Nephron progenitor cell (in vitro differentiated cells): ENCODE results near the gene LRRC32.

Experiments
- DNase-seq: peaks from one replicate; pipeline ENCODE4 v3.0.0; 2021
- H3K27ac Mint-ChIP-seq: 2 replicates; pipeline ENCODE4 v1.8.0; 2021; ENCODE audit warnings: mild to moderate bottlenecking, moderate library complexity, mixed read lengths
- H3K27me3 Mint-ChIP-seq: 2 replicates; pipeline ENCODE4 v1.8.0; 2021; ENCODE audit warnings: mild to moderate bottlenecking, low read depth, mixed read lengths; ENCODE audit not compliant: poor library complexity
- H3K36me3 Mint-ChIP-seq: 2 replicates; pipeline ENCODE4 v1.8.0; 2021; ENCODE audit warnings: low read depth, mixed read lengths
- H3K4me1 Mint-ChIP-seq: 2 replicates; pipeline ENCODE4 v1.8.0; 2021; ENCODE audit warnings: mixed read lengths
- H3K4me3 Mint-ChIP-seq: 2 replicates; pipeline ENCODE4 v1.8.0; 2021; ENCODE audit warnings: mild to moderate bottlenecking, moderate library complexity, mixed read lengths
- H3K9me3 Mint-ChIP-seq: 2 replicates; pipeline ENCODE4 v1.8.0; 2021; ENCODE audit warnings: mild to moderate bottlenecking, moderate library complexity, mixed read lengths
- TF ChIP-seq, protein P1 (sequence below): fragments of 200-600 bp; sonication (generic); IDR thresholded peaks from 2 replicates; pipeline ENCODE4 v1.5.0; 2021; ENCODE audit warnings: antibody characterized with exemption

Gene LRRC32

DNA sequence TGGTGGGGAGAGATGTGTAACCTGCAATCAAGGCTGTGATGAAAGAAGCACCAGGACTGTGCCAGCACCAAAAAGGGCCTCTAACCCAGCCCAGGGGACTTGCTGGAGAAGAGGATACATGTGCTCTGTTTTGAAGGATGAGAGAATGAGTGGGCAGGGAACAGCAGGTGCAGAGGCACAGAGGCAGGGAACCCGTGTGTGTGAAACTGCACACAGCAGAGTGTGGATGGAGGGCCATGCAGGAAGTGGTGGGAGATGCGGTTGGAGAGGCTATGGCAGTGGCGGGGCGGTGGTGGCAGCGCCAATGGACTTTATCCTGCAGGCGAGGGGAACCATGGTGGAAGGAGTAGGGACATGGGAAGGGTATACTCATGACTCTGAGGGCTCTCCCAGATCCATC lies 25.2 kb upstream of the LRRC32 start:
- Mint-ChIP-seq H3K27ac (no peak overlapping the region), H3K4me3 (no peak overlapping the region), H3K27me3 (peaks cover 7% of the 10 kb centered on the region), H3K4me1 (peaks cover 38% of the 10 kb centered on the region), H3K36me3 (no peaks in the 10 kb centered on the region), H3K9me3 (no peaks in the 10 kb centered on the region)
- no peak for DNase-seq
- TF ChIP-seq, protein P1, sequence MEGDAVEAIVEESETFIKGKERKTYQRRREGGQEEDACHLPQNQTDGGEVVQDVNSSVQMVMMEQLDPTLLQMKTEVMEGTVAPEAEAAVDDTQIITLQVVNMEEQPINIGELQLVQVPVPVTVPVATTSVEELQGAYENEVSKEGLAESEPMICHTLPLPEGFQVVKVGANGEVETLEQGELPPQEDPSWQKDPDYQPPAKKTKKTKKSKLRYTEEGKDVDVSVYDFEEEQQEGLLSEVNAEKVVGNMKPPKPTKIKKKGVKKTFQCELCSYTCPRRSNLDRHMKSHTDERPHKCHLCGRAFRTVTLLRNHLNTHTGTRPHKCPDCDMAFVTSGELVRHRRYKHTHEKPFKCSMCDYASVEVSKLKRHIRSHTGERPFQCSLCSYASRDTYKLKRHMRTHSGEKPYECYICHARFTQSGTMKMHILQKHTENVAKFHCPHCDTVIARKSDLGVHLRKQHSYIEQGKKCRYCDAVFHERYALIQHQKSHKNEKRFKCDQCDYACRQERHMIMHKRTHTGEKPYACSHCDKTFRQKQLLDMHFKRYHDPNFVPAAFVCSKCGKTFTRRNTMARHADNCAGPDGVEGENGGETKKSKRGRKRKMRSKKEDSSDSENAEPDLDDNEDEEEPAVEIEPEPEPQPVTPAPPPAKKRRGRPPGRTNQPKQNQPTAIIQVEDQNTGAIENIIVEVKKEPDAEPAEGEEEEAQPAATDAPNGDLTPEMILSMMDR, result no peak

DNA sequence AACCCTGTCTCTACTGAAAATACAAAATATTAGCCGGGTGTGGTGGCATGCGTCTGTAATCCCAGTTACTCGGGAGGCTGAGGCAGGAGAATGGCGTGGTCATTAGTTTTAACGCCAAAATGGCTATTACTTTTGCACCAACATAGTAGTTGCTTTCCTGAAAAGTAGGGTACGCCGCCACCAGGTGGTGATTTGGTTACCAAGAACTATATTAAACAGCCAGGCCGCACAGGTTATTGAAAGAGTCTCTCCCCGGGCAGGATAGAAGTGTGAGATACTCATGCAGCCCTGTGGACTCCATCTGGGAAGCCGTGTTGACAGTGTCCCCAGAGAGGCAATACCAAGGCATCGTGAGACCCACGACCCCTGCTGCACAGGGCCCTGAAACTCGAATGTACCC lies 24.6 kb upstream of the LRRC32 start:
- no peak overlapping the region for H3K27ac Mint-ChIP-seq
- H3K4me1 Mint-ChIP-seq, result peaks cover 38% of the 10 kb centered on the region
- no peak overlapping the region for H3K4me3 Mint-ChIP-seq
- DNase-seq, result no peak
- peaks cover 7% of the 10 kb centered on the region for H3K27me3 Mint-ChIP-seq
- TF ChIP-seq, protein P1, result no peak
- no peaks in the 10 kb centered on the region for H3K36me3 Mint-ChIP-seq
- H3K9me3 Mint-ChIP-seq, result no peaks in the 10 kb centered on the region

DNA sequence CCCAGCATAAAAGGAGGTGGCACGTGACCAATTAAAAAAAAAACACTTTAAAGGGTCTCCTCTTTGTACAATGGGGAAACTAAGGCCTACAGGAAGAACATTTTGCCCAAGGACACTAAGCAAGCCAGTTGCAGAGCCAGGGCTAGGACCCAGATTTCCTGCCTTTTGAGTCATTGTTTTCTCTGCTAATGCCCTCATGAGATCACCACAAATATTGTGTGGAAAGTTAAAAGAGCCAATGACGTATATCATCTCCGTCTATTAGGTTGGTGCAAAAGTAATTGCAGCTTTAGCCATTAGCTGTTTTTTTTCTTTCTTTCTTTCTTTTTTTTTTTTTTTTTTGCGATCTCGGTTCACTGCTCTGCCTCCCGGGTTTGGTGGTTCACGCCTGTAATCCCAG lies 24.1 kb upstream of the LRRC32 start:
- Mint-ChIP-seq H3K4me1 (peaks cover 38% of the 10 kb centered on the region), H3K9me3 (no peaks in the 10 kb centered on the region), H3K27me3 (peaks cover 7% of the 10 kb centered on the region), H3K4me3 (no peak overlapping the region), H3K36me3 (no peaks in the 10 kb centered on the region), H3K27ac (no peak overlapping the region)
- TF ChIP-seq, protein P1, result no peak
- no peak for DNase-seq

DNA sequence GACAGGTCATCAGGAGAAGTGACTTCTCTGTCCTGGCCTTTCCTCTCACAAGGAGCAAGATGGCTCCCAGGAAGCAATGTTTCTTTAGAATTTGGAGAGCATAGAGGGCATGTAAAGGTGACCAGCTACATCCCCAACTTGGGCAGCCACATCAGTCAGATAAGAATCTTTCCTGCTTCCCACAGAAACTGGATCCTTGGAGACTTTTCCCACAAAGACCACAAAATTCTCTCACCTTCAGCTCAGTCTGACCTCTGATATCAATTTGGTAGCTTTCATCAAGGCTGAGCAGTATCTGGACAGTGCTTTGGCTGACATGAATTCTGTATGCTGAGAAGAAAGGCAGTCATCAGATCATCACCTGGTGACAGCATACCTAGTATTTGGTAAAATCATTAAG lies 23.3 kb upstream of the LRRC32 start:
- Mint-ChIP-seq H3K36me3 (no peaks in the 10 kb centered on the region), H3K9me3 (no peaks in the 10 kb centered on the region), H3K27me3 (peaks cover 4% of the 10 kb centered on the region), H3K27ac (no peak overlapping the region), H3K4me3 (no peak overlapping the region), H3K4me1 (peaks cover 38% of the 10 kb centered on the region)
- TF ChIP-seq, protein P1, result no peak
- no peak for DNase-seq

DNA sequence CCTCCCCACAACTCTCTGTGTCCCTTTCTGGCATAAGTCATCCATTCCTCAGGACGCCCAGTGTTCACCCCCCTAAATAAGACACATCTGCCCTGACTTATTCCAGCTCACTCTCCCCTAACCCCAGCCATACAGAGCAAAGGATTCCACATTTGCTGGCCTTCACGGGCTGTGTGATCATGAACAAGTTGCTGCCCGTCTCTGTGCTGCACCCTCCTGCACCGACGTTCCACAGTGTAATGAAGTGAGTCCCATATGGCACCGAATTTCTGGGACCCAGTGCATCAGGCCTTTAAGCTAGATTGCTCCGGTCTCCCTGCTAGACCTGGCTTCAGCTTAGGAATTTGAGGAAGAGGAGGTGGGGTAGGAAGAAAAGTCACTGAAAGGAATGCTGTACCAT lies 22.4 kb upstream of the LRRC32 start:
- DNase-seq, result no peak
- H3K9me3 Mint-ChIP-seq, result no peaks in the 10 kb centered on the region
- H3K4me3 Mint-ChIP-seq, result no peak overlapping the region
- H3K27me3 Mint-ChIP-seq, result peaks cover 5% of the 10 kb centered on the region
- H3K27ac Mint-ChIP-seq, result no peak overlapping the region
- H3K4me1 Mint-ChIP-seq, result peaks cover 38% of the 10 kb centered on the region
- no peaks in the 10 kb centered on the region for H3K36me3 Mint-ChIP-seq
- TF ChIP-seq, protein P1, result no peak

DNA sequence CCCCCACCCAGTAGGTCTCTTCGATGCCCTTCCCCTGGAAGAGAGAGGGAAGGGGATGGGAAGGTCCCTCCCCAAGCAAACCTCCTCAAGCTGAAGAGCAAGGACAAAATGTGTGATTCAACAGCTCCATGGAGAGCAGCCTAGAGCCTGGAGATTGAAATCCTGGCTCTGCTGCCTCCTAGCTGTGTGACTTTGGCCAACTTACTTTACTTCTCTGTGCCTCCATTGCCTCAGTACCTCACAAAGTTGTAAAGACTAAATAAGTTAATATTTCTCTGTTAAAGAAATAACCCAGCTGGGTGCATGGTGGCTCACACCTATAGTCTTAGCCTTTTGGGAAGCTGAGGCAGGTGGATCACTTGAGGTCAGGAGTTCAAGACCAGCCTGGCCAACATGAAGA lies 21.1 kb upstream of the LRRC32 start:
- peaks cover 50% of the 10 kb centered on the region for H3K4me1 Mint-ChIP-seq
- H3K36me3 Mint-ChIP-seq, result no peaks in the 10 kb centered on the region
- no peak overlapping the region for H3K27ac Mint-ChIP-seq
- no peak overlapping the region for H3K4me3 Mint-ChIP-seq
- no peak for DNase-seq
- TF ChIP-seq, protein P1, result no peak
- H3K27me3 Mint-ChIP-seq, result peaks cover 13% of the 10 kb centered on the region
- no peaks in the 10 kb centered on the region for H3K9me3 Mint-ChIP-seq
